Caco-2 (cell line): ENCODE measurements around the gene HUS1. TPM values are rescaled to one million over a fixed set of nuclear protein-coding genes. Genes with fewer than 3 reads are reported as not detected.
"Not testable (repeated sequence)": the region's sequence is repeated elsewhere in the genome, so short reads cannot be mapped to it uniquely, and the experiment has no call there.

Source experiments
- BruUV-seq: library from RNA; stranded (reverse); fragments of 400-500 nt; replicated peaks from 2 replicates; lab custom pipeline; 2021; lab: Mats Ljungman, UMichigan
- CTCF ChIA-PET: fragments of 300-600 bp; sonication (Branson Sonifier 250); formaldehyde crosslinking; loops from one replicate; lab custom pipeline; 2022; ENCODE audit warnings: antibody characterized with exemption; lab: Charles Lee
- POLR2A ChIA-PET: fragments of 300-600 bp; sonication (Branson Sonifier 250); formaldehyde crosslinking; loops from one replicate; lab custom pipeline; 2022; ENCODE audit warnings: antibody characterized with exemption; lab: Charles Lee
- DNase-seq, 2 experiments: peaks; one replicate each; pipeline versions ENCODE4 v3.0.0 to v3.0.0-alpha.2; 2020 to 2022
- H3K27me3 ChIP-seq: replicated peaks from 2 replicates; pipeline ENCODE4 v1.6.0; 2011; ENCODE audit warnings: low read length; ENCODE audit not compliant: control insufficient read depth, insufficient read depth
- H3K36me3 ChIP-seq: 2 replicates; pipeline ENCODE4 v1.5.1; 2011; ENCODE audit warnings: low read length; ENCODE audit not compliant: control insufficient read depth, insufficient read depth
- H3K4me1 ChIP-seq: fragments of 250-450 bp; sonication (Bioruptor Pico); 2 replicates; pipeline ENCODE4 v1.5.1; 2020; ENCODE audit warnings: mild to moderate bottlenecking
- H3K4me3 ChIP-seq: 2 replicates; pipeline ENCODE4 v1.5.1; 2011; ENCODE audit warnings: low read depth, mild to moderate bottlenecking, control low read depth, low read length
- H3K9me3 ChIP-seq: fragments of 250-450 bp; sonication (Bioruptor Pico); 2 replicates; pipeline ENCODE4 v1.5.1; 2020; ENCODE audit warnings: mild to moderate bottlenecking, moderate library complexity
- H3K27ac Mint-ChIP-seq: one replicate; pipeline ENCODE4 v1.8.0; 2022; ENCODE audit warnings: mixed read lengths; ENCODE audit not compliant: unreplicated experiment
- H3K27me3 Mint-ChIP-seq: one replicate; pipeline ENCODE4 v1.8.0; 2022; ENCODE audit warnings: mixed read lengths; ENCODE audit not compliant: insufficient read depth, unreplicated experiment
- H3K36me3 Mint-ChIP-seq: one replicate; pipeline ENCODE4 v1.8.0; 2022; ENCODE audit warnings: mild to moderate bottlenecking, mixed read lengths; ENCODE audit not compliant: insufficient read depth, unreplicated experiment
- H3K4me1 Mint-ChIP-seq: one replicate; pipeline ENCODE4 v1.8.0; 2022; ENCODE audit warnings: low read depth, mixed read lengths; ENCODE audit not compliant: unreplicated experiment
- H3K4me3 Mint-ChIP-seq: one replicate; pipeline ENCODE4 v1.8.0; 2022; ENCODE audit warnings: mild to moderate bottlenecking, moderate library complexity, mixed read lengths; ENCODE audit not compliant: unreplicated experiment
- H3K9me3 Mint-ChIP-seq: one replicate; pipeline ENCODE4 v1.8.0; 2022; ENCODE audit warnings: mixed read lengths; ENCODE audit not compliant: unreplicated experiment
- CTCF ChIP-seq, 2 experiments: fragments of 200-600 bp in 1 of 2; IDR thresholded peaks; 1 replicate in 1 of 2; 2 replicates in 1 of 2; pipeline versions ENCODE4 v1.5.1 to v1.8.0; 2011 to 2022; ENCODE audit warnings: antibody characterized with exemption in 1 of 2, control low read depth in 1 of 2, inconsistent platforms in 1 of 2, low read depth in 1 of 2, low read length in 1 of 2, mild to moderate bottlenecking in 1 of 2, moderate library complexity in 1 of 2; ENCODE audit not compliant: insufficient read depth in 1 of 2, severe bottlenecking in 1 of 2, unreplicated experiment in 1 of 2
- intact Hi-C: fragments of 100-400 bp; cut with micrococcal nuclease; formaldehyde crosslinking; loops from one replicate; pipeline ENCODE4 v1.10.0; 2022; ENCODE audit not compliant: unreplicated experiment
- total RNA-seq: library from RNA; stranded (reverse); gene quantifications from 2 replicates; pipeline ENCODE4 v1.2.3, GENCODE V29; 2022

Gene HUS1
- total RNA-seq, 1 experiment from 2014 or later, result 32.3 TPM

GRCh38 chr7:47944536-47945260, 34.7 kb downstream of the HUS1 start:
- Histone ChIP-seq H3K36me3 (no peaks in the 10 kb centered on the region), H3K27me3 (no peaks in the 10 kb centered on the region), H3K4me3 (no peak overlapping the region), H3K9me3 (no peaks in the 10 kb centered on the region), H3K4me1 (peaks cover 15% of the 10 kb centered on the region)
- Mint-ChIP-seq H3K27me3 (no peaks in the 10 kb centered on the region), H3K4me1 (peaks cover 27% of the 10 kb centered on the region), H3K36me3 (no peaks in the 10 kb centered on the region), H3K4me3 (no peak overlapping the region), H3K27ac (no peak overlapping the region), H3K9me3 (no peaks in the 10 kb centered on the region)
- ChIA-PET CTCF (interaction anchor here (0.5 to 2.1 kb wide), 11 partner anchors 20 to 678 kb away, joined by 3 to 67 read pairs (median 4); no protein-coding TSS in a partner anchor), POLR2A (interaction anchor here (0.6 to 1.3 kb wide), 2 partner anchors 24 to 27 kb away, joined by 3 to 5 read pairs; no protein-coding TSS in a partner anchor)
- no peak for TF ChIP-seq CTCF (IDR thresholded peaks at IDR 0.05; ENCODE audit: insufficient read depth in 1 of 2, low read depth in 1 of 2, low read length in 1 of 2, severe bottlenecking in 1 of 2, unreplicated experiment in 1 of 2)
- intact Hi-C loops, result loop anchor here (1.0 kb wide), 3 partner anchors 25 to 210 kb away; no protein-coding TSS in a partner anchor
- DNase-seq, result no peak
- no TSS peak for BruUV-seq

GRCh38 chr7:47943676-47944474, 35.5 kb downstream of the HUS1 start:
- Mint-ChIP-seq H3K4me1 (peaks cover 24% of the 10 kb centered on the region), H3K27me3 (no peaks in the 10 kb centered on the region), H3K27ac (no peak overlapping the region), H3K36me3 (no peaks in the 10 kb centered on the region), H3K9me3 (no peaks in the 10 kb centered on the region), H3K4me3 (no peak overlapping the region)
- BruUV-seq, result no TSS peak
- Histone ChIP-seq H3K9me3 (no peaks in the 10 kb centered on the region), H3K27me3 (no peaks in the 10 kb centered on the region), H3K36me3 (no peaks in the 10 kb centered on the region), H3K4me3 (no peak overlapping the region), H3K4me1 (peaks cover 14% of the 10 kb centered on the region)
- ChIA-PET POLR2A (no interaction called here), CTCF (interaction anchor here (1.4 to 2.1 kb wide), 5 partner anchors 25 to 677 kb away, joined by 4 to 67 read pairs (median 14); no protein-coding TSS in a partner anchor)
- no peak for TF ChIP-seq CTCF (IDR thresholded peaks at IDR 0.05; ENCODE audit: insufficient read depth in 1 of 2, low read depth in 1 of 2, low read length in 1 of 2, severe bottlenecking in 1 of 2, unreplicated experiment in 1 of 2)
- no peak for DNase-seq
- intact Hi-C loops, result no loop called here

- H3K27ac Mint-ChIP-seq, H3K4me3 Mint-ChIP-seq, H3K36me3 ChIP-seq, intact Hi-C loops, H3K9me3 Mint-ChIP-seq, H3K27me3 ChIP-seq, H3K4me3 ChIP-seq, DNase-seq, H3K4me1 ChIP-seq, H3K9me3 ChIP-seq, H3K36me3 Mint-ChIP-seq, CTCF ChIA-PET, BruUV-seq, POLR2A ChIA-PET, H3K27me3 Mint-ChIP-seq: not testable (repeated sequence)
- H3K4me1 Mint-ChIP-seq, result peaks cover 15% of the 10 kb centered on the region
Observed at GRCh38 chr7:47942651-47943050, 36.8 kb downstream of the HUS1 start.
